GM18507 (cell line): Measurements from ENCODE around the gene KLHL1.

Experiments used
- DNase-seq: peaks from one replicate; pipeline ENCODE4 v3.0.0; 2011; ENCODE audit warnings: low read depth; ENCODE audit not compliant: insufficient read length; ENCODE audit errors: extremely low spot score
- FAIRE-seq: peaks from 2 replicates; lab custom pipeline; 2011; peaks lifted over from hg19 to GRCh38; lab: Jason Lieb, UNC

KLHL1 gene

DNA sequence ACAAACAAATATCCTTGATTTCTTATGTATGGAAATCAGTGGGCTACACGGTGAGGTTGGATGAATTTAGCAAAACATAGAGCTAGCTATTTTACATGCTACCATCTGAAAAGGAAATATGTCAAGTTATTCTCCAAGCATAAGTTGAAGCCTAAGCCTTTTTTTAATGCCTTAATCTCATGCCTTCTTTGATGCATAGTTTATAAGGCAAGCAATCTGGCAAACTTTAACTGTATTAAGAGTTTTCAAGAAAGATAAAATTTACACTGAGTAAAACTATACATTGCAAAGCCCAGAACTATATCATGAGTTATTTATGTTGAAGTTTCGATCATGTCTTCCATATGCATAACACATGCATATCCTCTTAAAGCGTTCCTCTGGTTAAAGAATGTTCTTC lies 85.6 kb downstream of the KLHL1 start:
- DNase-seq (no peak), FAIRE-seq (no peak)

DNA sequence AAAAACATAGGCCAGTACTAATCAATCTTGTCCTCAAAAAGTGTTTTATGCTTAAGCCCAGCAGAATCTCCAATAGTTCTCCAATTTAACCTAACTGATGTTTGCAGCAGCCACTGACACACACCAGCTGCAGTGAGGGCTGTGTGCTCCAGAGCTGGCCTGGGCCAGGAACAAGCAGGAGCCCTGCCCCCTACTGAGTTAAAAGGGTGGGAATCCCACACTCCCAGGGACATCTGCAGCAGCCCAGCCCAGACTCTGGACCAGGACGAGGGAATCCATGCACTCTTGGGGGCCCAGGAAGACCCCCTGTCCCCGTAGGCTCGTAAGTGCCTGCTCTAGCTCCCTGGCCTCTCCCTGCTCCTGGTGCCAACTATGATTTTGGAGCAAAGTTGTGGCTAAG lies 92.1 kb downstream of the KLHL1 start:
- FAIRE-seq (no peak), DNase-seq (no peak)

DNA sequence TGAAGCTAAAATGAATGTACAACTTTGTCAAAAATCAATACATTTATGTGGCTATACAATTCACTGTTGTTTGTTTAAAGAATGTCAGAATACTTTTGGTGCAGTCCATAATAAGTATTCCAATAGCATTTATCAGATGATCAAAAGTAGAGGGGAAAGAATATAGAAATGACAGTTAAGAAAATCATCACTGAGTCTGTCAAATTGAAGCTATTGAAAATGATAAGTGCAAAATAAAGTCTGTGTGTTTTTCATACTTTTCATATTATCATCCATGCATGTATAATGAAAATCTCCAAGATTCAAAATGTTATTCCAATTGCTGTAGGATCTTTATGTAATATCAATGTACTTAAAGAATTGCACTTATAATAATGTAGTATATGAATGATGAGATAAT lies 93.9 kb downstream of the KLHL1 start:
- DNase-seq (no peak), FAIRE-seq (no peak)

DNA sequence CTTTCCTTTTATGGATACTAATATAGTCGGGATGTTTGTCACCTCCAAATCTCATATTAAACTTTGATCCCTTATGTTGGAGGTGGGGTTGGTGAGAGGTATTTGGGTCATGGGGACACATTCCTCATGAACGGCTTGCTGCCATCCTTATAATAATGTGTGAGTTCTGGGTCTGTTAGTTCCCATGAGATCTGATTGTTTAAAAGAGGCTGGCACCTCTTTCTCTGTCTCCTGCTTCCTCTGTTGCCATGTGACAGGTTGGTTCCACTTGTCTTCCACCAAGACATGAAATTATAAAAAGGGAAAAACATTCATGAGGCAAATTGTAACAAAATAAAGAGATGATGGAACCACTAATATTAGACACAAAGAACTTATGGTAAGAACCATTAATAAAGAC lies 108.4 kb downstream of the KLHL1 start:
- no peak for DNase-seq
- no peak for FAIRE-seq

DNA sequence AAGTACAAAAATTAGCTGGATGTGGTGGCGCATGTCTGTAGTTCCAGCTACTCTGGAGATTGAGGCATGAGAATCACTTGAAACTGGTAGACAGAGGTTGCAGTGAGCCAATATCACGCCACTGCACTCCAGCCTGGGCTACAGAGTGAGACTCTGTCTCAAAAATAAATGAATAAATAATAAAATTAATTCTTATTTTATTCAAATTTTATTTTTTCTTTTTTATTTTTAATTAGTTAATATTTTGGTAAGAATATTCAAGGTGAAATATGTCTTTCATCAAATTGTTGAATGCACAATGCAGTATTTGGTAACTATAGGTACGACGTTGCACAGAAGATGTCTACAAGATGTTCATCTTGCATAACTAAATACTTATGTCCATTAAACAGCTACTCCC lies 111.2 kb downstream of the KLHL1 start:
- FAIRE-seq (no peak), DNase-seq (no peak)

DNA sequence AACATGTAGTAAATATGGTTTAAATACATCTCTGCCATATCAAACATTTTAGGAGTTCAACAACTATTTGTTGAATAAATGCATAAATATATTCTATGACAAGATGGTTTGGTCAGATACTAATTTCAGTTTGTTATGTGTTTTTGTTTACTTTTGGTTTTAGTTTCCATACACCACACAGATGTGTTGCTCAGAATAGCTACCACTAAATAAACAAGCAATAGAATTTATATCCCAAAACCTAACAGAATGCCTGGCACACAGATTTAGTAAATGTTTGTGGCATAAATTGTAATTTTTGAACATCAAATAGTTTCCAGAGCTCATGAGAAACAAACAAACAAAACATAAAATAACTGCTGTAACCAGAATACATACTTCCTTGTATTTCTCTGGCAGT lies 127.5 kb downstream of the KLHL1 start:
- DNase-seq (no peak), FAIRE-seq (no peak)

DNA sequence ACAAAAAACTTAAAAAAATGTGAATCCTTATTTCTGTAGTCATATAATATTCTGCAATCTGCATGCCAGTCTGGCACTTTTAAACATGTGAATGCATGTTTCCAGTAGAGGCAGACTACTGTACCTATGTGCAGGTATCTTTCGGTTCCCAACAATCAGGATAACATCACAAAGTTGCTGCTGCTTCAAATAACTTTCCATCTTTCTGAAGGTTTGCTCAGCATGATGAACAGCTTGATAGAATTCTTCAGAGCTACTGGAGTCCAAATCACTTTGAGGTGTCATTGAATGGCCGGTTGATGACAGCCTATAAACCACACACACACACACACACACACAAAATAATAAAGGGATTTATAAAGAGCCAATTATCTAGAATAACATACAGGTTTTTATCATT lies 132.8 kb downstream of the KLHL1 start:
- DNase-seq = no peak
- no peak for FAIRE-seq

DNA sequence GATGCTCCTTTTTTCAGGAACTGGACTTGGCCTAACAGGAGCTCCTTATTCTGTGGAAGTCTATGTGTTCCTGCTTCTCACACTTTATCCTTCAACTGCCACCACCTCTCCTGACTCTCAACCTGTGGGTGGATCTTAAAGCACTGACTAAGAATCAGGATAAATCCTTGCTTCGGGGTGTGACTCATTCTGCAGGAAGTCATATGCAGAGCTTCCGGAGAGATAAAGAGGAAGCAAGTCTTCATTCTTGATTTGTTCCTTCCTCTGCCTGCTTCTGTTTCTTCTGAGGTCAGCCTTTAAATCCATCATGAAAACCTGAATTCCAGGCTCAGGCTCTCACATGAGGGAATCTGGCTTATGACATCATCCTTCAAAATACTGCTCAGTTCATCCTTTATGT lies 137.7 kb downstream of the KLHL1 start:
- DNase-seq (no peak), FAIRE-seq (no peak)

DNA sequence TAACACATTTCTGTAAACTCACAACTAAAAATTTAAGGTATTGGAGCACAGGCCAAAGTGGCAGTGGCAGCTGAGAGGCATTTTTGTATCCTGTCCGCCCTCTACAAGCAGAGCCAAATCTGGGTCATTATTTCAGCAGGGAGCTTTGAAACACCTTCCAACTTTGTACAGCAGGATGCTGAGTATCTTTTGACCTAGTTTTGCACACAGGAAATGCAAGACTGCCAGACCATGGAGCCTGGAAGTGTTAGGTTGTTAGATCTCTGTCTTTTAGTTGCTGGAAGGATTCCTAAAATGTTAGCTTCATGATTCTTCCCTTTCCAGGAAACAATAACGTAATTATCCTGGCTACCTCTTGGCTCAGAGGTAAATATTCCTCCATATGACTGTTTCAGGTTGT lies 149.2 kb downstream of the KLHL1 start:
- DNase-seq = no peak
- FAIRE-seq = no peak

DNA sequence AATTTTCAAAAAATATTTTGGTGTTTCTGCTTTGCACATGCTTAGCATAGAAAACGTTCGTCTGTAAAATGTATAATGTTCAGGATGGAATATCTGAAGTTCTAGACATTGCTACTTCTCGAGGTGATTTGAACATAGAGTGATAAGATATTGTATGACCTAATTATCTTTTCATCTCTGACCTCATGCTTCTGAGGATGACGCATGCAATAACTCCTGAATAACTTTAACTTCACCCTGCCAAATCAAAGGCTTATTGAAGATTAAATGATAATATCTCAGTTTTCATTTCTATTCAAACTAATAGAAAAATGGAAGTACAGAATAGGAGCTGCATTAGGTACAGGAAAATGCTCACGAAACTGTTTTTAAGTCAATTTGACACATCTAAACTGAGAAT lies 151.4 kb downstream of the KLHL1 start:
- FAIRE-seq (no peak), DNase-seq (no peak)

DNA sequence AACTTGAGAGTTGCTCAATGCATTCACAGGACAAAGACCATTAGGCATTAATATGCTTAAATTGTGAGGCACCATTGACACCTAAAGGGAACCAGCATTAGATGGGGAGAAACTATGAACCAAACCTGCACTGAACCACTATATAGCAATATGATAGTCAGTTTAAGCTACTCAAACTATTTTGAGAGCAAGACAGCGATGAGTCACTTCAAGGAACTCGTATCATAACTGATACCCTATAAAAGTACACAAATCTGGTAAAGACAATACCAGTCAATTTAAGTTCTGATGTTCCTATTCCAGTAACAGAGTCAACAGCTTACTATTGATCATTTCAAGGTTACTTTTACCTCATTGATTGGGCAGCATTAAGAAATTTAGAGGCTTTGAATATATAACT lies 151.9 kb downstream of the KLHL1 start:
- no peak for FAIRE-seq
- DNase-seq = no peak

DNA sequence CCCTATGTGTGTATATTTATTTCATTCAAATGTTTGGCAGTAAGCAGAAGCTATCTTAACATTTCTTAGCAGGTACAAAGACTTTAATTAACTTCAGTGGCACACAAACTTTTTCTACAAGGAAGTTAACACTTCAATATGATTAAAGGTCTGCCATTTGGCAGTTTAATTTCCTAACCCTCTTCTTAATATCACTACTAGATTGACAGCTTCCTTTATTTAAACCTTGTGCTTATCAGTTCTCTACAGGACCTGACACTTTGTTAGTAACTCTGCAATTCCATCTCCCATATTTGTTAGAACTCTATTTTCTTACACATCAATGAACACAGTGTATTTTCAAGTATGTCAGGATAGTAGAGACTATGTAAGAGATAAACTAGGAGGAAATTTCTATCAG lies 153.0 kb downstream of the KLHL1 start:
- no peak for DNase-seq

DNA sequence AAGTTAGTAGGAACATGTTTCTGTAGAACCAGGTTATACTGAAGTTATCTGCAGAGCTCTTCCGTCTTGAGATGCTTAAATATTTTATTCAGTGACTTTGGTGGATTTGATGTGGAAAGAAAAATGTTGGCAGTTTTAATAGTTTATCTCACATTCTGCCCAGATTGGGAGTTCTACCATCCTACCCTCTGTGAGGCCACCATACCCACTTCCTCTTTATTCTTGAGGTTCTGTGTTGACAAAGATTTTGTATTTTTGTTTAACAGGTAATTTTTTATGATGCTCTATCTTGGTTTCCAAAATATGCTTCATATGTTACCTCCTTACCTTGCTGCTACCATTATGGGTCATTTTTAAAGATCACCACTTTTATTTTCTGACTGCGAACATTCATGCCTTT lies 156.8 kb downstream of the KLHL1 start:
- FAIRE-seq = no peak
- no peak for DNase-seq

More for the DNA sequence above, 153.0 kb downstream of the KLHL1 start:
- no peak for FAIRE-seq

DNA sequence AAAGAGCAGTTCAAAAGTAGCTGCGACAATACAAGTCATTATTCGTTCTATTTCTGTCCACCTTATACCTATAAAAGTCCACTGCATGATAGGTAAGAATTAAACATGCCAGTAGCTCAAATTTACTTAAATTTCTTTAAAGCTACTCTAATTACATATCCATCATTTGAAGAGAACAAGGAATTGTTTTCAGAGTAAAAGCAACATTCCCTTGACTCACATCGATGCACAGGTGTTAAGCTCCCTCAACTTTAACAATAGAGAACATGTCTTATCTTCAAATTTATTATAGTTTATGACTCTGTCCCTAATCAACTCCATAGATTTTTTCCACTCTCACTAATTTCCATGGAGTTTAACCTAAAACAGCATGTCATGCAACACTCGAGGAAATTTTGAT lies 158.1 kb downstream of the KLHL1 start:
- DNase-seq (no peak), FAIRE-seq (no peak)

DNA sequence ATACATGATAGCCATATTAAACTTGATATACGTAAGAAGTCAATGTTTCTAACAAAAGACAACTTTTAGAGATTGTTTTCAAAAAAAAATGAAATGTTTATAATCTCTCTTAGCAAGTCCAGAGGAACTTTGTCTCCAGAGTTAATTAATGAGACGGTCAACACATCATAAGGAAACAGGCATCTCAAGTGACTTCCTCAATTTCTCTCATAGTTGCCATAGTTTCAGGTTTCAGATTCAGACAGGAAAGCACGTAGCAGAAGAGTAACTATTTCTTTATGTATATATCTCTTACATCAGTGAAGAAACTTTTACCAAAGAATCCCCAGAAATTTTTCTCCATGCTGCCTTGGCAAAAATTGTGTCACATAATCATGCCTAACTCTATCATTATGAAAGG lies 160.2 kb downstream of the KLHL1 start:
- FAIRE-seq (no peak), DNase-seq (no peak)

DNA sequence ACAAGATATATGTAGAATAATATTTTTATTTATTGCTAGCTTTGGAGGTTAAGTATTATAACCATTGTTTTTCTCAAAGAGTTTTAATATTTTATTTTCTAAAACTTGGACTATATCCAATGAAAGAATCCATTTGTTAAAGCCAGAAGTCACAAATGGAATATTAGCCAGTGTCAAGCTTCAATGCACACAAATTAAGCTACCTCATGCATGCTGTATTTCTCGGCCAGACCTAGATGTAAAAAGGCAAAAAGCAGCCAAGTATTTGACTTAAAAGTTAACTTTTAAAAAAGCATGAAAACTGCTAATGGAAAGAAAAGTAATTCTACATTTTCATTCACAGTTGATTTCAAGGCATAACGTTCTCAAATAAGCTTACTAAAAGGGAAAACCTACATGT lies 160.7 kb downstream of the KLHL1 start:
- DNase-seq (no peak), FAIRE-seq (no peak)

DNA sequence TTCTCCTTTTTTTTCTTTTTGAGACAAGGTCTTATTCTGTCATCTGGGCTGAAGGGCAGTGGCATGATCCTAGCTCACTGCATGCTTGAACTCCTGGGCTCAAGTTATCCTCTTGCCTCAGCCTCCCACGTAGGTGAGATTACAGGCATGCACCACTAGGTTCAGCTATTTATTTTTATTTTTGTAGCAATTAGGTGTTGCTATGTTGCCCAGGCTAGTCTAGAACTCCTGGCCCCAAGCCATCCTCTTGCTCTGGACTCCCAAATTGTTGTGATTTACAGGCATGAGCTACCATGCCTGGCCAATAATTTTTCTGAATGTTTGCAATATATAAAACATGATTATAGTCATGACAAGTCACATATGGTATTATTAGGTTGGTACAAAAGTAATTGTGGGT lies 161.7 kb downstream of the KLHL1 start:
- FAIRE-seq (no peak), DNase-seq (no peak)

DNA sequence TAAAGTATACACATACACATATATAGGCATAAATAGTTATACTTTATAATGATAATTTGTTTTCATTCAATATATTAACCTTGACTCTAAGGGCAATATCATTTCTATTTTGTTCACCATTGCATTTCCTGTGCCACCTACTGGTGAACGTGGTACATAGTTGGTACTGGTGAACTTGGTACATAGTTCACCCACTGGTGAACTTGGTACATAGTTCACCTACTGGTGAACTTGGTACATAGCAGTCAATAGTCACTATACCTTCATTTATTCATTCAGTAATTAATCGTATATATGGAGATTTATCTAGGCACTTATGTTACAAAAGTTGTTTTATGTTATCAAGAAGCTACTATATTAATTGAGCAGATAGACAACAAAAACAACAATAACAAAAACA lies 173.2 kb downstream of the KLHL1 start:
- no peak for FAIRE-seq
- DNase-seq = no peak

DNA sequence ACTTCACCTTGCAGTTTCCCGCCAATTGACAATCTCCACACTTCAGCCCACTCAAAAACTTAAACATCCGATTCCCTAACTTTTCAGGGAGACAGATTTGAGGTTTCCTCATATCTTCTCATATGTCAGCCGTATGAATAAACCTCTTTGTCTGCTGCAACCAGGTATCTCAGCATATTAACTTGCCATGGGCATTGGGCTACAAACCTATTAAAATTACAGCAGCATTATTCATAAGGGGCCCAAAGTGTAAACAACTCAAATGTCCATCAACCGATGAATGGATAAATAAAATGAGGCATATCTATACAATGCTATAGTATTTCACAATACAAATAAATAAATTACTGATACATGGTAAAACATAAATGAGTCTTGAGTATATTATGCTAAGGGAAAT lies 180.0 kb downstream of the KLHL1 start:
- DNase-seq (no peak), FAIRE-seq (no peak)

DNA sequence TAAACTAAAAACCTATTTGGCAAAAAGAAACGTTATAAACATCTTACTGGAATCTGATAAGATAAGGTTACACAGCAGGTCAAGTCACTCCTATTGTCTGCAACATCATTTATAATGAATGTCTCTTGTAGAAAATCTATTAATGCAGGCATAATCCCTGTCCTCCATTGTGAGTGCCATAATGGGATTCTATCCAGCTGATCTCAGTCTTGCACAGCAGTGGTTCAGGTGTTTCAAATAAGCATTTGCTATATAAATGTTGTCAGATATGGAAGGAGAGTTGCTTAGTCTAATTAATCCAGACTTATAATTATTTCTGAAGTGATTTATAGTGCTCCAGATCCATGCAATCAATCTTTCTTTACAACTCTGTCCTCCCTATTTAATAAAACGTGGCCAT lies 187.1 kb downstream of the KLHL1 start:
- FAIRE-seq (no peak), DNase-seq (no peak)

DNA sequence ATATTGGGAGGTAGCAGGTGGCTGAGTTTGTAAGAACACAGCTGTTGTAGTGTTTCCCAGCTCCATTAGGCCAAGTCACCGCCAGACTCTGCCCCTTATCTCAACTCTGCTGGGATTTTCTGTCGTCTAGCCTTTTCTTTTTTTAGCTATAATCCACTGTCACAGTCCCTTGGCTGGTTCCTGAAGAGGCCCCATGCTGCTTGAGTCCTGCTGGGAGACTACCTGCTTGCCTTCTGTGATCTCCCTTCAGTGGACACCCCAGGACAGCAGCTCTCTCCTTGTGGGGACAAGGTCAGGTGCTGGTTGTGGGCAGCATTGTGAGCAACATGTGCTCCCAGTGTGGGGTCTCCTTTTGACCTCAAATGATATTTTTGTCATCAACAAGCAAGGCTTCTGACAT lies 195.6 kb downstream of the KLHL1 start:
- DNase-seq (no peak), FAIRE-seq (no peak)

DNA sequence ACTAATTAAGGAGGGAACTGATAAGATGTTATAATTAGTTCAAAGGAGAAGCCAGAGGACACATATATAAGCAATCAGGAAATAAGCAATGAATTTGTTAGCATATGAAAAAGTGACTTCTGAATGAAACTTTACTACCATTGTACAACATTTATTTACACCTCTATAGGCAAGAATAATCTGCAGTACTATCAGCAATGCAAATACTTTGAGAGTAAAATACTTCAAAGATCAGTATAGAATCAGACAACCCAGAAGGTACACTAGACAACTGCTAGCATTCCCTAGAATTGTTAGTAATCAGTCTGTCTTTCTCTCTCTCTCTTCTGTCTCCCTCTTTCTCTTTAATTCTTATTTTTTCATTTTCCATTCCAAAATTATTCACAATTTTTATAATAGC lies 197.5 kb downstream of the KLHL1 start:
- FAIRE-seq (no peak), DNase-seq (no peak)

DNA sequence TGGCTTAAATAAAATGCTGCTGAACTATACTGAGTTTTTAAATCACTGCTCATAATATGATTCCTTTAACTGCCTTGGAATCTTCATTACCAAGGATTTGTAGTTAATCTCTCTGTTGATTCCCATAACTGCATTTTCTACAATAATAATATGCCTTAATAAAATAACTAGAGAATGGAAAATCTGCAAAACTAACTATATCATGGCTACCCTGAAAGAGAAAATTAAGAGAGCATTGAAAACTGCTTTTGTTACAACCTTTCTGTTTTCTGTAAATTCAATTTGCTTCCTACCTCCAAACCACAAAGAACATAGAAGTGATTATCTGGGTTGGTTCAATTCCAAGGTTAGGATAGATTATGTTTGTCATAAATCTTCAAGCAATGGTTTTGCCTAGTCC lies 203.5 kb downstream of the KLHL1 start:
- FAIRE-seq = no peak

More for the DNA sequence above, 203.5 kb downstream of the KLHL1 start:
- no peak for DNase-seq
